ENCODE measurements around the gene DTNBP1.
A peak's percentile ranks its signal among the peaks of the same experiment; 100 is the strongest.

Gene DTNBP1

DNA sequence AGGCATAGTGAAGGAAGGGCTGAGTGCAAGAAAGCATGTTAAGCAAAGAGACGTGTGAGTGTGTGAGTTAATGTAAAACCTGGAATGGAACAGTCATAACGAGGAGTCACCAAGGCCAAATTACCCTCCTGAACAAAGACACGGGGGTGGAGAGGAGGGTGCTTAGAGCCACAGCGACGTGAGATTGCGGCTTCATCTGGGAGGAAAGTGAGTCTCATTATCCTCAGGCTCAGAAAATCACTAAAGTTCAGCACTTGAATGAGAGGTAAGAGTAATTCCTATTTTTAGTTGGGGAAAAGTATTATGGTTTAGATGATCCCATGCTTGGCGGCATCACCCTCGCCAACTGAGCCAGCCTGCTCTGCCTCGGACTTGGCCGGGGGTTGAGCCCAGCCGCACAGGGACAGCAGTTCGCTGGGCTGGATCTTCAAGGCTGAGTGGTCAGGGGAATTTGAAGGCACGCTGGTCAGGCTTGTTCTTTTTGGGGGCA lies 136.6 kb downstream of the DTNBP1 start:
- DNase-seq, result no peak

DNA sequence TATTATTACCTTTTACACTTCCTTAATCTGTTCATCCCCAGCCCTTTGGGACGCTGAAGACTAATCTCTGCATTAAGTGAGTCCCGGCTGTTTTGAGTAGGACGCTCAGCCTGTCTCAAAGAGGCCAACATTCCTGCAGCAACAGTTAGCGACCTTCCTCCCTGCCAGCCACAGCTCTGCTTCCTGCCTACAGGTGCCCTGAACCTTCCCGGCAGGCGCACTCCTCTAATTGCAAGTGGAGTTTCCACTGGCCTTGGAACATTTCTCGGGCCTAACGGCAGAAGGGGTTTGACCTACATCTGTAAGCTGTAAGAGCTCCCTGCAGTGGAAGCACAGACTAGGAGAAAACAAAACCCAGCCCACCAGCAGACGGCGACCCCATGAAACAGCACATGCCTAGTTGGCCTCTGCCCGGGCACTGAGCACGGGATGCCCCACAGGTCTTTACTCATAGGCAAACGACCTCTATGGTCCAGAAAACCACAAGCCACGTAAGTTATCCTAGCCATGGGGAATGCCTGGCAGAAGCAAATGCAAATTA lies 137.9 kb downstream of the DTNBP1 start:
- DNase-seq, result no peak

DNA sequence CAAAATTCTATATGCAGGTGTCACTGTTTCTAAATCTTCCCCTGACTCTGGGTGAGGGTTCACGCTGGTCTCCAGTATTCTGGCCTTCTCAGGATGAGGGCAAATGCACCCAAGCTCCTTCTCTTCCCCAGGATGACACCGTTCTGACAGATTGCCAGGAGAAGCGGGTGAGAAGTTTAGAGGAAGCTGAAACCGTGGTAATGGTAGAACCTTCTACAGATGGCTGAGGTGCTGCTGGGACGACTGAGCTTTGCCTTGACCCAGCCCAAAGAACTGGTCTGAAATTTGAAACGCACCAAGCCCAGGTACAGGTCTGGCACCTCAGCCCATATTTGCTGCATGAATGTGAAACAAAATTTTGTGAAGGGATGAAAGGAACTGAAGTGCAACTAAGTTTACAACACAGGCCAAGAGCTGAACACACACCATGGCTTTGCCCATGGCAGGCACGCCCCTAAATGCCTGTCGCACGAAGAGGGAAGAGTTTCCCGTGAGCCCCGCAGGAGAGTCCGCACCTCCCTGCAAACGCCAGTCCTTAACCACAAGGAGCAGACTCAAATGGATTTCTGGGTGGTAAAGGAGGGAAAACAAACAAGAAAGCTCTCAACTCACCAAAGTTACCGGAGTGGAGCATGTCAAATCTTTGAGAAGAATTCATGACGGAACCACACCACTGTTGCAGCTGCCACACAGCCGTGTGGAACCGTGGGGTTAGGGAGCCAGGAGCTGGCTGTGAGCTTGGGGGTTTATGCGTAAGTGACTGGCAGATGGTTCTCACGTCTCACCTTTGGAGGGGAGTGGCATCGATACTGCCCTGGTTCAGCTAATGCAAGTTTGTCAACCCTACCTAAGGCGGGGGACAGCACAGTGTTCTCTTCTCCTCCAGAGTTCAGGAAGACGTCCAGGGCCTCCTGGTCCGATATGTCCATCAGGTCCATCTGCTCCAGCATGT lies 138.9 kb downstream of the DTNBP1 start:
- no peak for DNase-seq

DNA sequence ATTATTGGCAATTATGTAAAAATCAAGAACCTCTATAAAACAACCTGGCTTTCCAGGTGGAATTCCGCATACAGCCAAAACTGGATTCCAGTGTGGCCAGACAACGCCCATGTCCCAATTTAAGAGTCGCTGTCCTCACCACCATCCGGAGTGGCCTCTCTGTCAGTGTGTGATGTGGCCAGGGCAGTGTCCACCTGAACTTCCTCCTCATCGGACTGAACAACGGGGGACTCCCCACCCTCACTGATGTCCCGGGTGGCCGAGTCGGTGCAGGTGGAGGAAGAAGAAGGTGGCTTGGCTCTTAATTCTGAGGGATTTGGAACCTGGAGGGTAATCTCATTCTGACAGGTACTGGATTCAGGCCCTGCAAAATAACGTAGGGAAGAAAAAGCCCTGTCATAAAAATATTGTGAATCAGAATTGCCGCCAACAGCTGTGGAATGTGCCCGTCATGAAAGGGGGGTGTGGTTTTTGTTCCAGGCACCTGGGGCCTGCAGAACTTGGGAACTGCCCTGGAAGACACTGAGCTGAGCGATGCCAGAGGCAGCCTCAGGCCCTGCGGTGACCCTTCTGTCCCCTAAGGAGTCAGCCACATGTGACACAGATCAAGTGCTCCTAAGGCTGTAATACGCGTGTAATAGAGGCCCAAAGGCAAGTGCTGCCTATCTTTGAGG lies 139.8 kb downstream of the DTNBP1 start:
- no peak for DNase-seq

DNA sequence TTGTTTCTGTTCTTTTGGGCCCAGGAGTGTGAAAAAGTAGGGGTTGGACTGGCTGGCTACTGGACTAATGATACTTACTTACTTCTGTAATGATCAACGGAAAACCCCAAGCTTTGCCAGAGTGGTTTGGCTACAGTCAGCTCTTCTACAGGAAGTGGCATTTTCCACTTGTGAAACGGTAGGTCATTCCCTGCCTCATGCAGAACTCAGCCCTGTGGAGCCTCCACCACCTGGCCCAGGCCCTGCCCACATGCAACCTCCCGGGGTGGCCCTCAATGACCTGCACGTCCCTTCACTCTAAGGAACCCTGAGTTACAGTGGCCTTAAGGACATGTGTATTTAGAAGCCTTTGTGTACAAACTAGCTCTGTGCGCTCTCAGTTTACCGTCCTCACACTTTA lies 140.4 kb downstream of the DTNBP1 start:
- no peak for DNase-seq

DNA sequence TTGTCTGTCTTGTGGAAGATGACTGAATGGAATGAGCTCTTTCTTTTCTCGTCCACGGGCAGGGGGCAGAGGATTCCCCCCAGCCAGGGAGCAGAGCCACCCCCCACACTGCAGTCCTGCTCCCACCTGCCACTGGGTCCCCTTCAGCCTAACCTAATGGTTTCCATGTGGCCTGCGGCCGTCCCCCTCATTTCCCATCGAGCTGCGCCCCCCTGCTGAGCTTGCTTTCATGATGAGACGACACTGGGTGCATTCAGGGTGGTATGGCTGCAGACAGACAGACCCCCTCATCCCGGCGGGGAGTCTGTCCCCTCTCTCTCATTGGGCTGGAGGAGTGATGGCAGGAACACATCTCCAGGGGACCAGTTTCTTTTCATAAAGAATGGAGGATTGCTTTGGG lies 140.8 kb downstream of the DTNBP1 start:
- no peak for DNase-seq

DNA sequence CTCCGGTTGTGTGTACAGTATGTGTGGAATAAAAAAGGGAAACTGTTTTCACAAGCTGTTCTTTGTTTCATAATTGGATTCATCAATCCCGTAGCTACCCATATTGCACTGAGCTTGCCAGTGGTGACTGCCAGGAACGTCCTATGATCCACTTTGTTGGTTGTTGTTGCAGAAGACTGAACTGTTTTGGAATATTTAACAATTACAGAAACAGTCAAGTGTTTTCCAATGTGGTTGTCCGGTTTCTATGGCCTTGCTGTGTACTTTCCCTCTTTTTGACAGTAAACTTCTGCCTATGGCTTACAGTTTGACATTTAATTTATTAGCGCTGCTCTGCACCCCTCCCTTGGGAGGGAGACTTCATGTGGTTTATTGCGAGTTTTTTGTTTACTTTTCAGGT lies 141.2 kb downstream of the DTNBP1 start:
- no peak for DNase-seq

DNA sequence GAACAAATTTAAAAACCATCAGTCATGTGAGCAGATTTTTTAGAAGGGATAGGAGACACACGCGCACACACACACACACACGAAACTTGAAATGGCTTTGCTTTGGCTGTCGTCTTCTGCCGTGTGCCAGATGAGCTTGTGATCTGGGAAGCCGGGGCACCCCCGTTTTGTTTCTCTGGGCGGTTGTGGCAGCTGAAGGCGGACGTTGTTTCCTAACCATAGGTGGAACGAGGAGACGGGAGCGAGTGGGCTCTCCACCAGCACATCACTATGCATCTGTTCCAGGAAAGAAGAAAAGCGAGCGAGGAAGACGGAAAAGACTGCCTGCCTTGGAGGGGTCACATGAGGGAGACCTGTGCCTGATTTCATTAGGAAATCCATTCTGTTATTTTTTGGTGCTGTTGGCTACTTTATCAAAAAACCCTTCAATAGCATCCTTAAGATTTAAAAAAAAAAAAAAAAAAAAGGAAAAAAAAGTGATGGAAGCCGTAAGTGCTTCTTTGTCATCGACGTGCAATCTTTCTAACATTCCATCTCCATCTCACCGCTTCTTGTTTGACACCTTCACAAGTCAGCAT lies 142.1 kb downstream of the DTNBP1 start:
- DNase-seq, result no peak

DNA sequence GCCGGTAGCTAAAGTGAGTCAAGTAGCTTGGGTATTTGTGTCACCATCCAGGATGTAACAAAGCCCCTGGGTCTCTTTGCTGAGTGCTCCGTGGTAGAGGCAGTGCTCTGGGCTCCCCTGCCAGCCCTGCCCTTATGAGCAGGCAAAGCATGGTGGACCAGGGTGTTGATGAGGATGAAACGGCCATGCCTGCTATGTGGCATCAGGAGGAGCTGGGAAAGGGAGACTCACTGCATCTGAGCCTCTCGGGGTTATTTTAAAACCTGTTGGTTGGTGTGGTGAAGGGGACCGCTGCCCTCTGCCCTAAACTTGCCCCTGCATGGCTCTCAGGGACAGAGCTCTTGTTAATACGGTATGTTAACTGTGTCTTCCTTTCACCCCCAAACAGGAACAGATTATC lies 143.1 kb downstream of the DTNBP1 start:
- DNase-seq, result no peak

DNA sequence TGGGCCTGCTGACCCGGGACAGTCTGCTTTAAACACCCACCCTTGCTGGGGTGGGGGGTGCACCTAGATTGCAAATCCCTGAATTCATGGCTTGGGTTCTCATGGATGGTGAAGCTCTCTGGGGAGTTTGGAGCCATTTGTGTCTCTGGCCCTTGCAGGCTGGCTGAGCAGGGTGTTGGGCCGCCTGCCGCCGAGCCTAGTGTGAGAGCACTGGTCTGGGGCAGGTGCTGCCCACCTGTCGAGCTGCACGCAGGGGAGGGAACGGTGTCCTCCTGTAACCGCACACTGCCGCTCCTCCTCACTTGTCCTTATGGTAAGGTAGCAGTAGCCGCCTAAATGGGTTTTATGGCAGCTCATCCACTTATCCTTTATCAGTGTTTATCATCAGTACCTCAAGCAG lies 143.9 kb downstream of the DTNBP1 start:
- peak; percentile 95 for DNase-seq

DNA sequence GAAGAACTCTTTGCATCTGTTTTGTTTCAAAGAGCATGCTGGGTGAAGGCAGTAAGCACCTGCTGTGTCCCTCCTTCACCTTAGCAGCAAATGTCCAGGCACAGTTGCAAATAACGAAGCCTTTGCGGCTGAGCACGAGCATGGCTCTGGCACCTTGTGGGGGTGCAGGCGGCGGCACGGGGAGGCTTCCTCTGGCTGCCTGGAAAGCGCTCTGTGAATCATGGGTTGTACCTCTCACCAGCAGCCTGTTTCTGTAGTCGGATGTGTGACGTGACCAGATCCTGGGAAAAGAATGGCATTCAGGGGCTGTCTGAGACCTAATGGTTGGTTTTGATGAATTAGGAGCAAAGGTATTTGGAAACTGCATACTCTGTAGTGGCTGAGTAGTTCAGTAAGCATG lies 144.8 kb downstream of the DTNBP1 start:
- DNase-seq, result no peak

DNA sequence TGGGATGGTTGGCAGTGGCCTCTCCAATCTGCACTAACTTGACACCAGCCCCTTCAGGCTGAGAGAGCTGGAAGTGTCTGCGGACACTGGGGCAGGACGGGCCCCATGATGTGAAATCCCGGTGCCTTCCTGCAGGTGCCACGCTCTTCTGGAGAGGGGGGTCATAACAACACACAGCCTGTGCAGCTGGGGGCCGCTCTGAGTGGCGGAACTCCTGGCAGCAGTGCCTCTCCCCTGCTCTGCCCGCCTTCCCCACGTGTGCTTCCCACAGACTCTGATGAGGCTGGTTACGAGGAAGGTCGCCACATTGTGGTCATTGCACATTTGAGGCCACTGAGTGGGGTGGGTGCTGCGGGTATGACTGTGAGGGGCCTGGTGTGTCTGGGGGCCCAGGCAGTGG lies 145.2 kb downstream of the DTNBP1 start:
- DNase-seq, result no peak

DNA sequence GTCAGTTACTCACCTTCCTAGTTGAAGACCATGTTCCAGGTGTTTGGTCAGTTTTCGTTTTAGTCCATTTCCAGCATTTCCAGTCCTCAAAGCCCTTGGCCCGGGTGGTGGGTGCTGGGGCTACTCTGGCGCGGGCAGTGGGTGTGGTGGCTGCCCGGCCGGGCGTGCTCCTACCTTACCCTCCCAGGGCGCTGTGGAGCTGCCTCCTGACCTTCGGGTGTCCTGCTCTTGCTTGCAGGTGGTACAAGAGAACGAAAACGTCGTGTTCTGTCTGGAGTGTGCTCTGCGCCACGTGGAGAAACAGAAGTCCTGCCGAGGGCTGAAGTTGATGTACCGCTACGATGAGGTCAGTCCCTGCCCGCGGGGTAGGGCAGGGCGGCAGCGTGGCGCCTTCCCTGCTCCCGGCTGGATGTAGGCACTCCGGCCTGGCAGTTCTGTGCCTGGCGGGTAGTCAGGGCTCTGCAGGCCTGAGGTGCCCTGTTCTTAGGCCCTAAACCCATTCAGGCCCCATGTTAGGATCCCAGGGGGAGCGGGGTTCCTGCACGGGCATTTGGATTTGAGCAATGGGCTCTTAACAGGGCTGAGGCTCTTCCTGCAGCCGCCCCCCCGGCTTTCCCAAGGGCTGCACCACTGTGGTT lies 145.8 kb downstream of the DTNBP1 start:
- no peak for DNase-seq

DNA sequence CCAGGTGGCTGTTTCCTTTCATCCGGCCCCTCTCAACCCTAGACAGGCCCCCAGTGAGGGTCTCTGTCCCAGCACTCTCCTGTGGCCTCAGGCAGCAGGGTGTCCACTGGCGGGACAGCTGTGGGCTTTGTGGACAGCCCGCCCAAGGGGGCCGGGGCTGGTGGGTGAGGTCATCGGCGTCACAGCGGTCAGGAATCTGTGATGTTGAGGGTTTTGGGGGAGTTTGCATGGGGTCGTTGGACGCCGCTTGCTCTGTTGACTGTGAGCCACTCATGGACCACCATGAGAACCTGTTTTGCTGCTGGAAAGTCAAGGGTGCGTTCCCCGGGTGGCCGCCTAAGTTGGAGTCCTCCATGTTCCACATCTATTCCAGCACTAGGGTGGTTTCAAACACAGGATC lies 146.4 kb downstream of the DTNBP1 start:
- DNase-seq, result no peak

DNA sequence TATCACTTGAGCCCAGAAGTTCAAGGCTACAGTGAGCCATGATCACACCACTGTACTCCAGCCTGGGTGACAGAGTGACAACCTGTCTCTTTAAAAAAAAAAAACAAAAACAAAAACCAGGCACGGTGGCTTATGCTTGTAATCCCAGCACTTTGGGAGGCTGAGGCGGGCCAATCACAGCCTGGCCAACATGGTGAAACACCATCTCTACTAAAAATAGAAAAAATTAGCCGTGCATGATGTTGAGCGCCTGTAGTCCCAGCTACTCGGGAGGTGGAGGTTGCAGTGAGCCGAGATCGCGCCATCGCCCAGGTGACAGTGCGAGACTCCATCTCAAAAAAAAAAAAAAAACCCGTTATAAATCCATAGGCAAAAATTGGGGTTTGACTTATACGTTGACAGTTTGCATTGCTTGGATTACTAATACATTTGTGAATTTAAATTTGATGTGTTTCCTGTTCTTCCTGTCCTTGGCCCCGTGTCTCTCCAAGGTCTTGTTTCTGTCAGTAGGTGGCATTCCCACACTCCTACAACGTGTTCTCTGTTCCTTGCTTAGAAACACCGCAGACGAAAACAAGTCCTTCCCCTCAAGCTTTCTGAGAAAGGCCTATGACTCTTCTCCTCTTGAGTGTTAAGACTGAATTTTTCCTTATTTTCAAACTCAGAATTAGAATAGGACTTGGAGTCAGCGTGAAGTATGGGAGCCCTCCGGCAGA lies 147.0 kb downstream of the DTNBP1 start:
- DNase-seq, result no peak

DNA sequence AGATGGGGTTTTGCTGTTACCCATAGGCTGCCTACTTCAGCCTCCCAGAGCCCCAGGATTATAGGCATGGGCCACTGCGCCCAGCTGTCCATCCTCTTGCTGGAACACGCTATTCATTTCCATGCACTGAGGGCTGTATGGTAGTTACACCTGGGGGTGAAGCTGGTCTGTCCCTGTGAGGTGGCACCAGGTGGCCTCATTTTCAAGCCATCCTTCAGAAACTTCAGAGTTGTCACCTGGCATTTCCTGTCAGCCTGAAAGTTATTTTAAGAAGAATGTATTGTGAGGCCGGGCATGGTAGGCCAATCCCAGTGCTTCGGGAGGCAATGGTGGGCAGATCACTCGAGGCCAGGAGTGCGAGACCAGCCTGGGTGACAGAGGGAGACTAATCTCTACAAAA lies 147.6 kb downstream of the DTNBP1 start:
- DNase-seq, result no peak

DNA sequence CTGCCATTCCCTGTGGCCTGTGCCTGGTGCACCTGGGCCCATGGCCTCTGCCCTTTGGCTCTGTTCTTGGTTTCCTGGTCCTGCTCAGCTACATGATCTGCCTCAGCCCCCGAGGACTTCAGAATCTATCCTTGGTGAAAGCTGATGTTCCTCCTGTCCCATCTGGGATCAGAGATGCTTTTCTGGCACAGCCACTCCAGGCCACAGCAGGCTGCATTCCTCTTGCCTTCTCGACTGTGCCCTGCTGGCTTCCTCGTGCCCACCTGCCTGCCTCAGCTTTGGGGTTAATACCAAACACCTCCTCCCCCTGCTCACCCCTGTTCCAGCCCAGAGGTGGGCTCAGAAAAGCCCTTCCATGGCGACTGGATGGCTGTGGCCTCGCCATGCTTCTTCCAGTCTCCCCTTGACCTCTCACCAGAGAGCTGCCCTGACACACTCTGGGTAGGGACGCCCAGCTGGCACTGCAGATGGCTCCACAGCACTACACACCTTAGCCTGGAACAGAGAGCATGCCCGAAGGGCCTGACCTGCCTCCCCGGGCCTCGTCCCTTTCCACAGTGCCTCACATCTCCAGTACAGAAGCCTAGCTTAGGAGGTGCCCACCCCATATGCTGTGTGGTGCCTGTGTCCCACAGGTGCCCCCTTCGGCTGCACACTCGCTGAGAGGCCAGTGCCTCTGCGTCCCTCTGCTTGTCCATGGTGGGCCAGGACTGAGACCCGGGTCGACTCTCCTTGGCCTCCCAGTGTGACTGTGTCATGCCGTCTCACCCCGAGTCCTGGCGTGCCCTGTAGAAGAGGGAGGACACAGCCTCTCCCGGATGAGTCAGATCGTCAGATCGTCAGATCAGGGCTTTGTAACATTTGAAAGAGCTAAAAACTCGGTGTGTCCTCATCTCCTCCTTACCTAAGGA lies 148.8 kb downstream of the DTNBP1 start:
- no peak for DNase-seq

DNA sequence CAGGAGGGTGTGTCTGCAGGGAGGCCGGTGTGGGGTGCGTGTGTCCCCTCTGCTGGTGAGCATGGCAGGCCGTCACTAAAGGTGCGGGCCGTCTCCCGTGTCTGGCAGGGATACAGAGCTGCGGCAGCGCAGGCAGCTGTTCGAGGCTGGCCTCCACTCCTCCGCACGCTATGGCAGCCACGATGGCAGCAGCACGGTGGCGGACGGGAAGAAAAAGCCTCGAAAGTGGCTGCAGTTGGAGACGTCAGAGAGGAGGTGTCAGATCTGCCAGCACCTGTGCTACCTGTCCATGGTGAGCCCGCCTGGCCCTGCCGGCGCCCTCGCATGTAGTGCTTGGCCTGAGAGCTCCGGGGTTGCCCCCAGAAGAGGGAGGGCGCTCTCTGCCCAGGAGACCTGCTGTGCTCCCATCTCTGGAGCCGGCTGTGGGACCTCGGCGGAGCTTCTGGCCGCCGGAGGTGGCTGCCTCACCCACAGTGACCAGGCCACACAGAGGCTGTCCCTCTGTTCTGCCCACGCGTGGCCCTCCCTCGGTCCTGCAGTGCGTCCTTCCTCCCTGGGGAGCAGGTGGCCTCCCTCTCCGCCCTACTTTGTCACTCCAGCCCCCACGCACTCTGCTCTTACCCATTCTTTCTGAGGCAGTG lies 149.6 kb downstream of the DTNBP1 start:
- no peak for DNase-seq

DNA sequence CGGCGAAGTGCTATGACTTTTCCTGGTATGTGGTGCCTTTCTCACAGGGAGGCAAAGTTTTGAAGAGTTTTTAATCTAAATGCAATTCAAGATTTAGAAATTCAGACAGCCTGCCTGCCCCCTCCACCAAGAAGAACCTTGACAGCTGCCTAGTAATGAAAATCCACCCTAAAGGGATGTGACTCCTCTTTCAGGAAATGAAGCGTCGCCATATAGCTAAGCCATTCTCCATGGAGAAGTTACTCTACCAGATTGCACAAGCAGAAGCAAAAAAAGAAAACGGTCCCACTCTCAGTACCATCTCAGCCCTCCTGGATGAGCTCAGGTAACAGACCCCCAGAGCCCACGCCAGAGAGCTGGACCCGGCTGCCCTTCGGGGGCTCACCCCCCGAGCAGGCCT lies 150.1 kb downstream of the DTNBP1 start:
- no peak for DNase-seq

DNA sequence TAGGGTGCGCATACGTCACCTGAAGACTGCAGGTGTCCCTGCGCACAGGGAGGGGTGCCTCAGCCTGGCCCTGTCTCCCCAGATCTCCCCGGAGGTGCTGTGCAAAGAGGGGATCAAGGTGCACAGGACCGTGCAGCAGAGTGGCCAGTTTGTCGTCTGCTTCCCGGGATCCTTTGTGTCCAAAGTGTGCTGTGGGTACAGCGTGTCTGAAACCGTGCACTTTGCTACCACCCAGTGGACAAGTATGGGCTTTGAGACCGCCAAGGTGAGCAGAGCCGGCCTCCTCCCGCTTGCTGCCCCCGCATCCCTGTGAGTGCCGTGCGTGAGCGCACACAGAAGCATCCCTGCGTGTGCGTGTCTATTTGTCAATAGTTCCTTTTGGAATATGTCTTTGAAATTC lies 150.7 kb downstream of the DTNBP1 start:
- no peak for DNase-seq
